ENCODE data around the gene GGNBP2. TPM values are rescaled to one million over a fixed set of nuclear protein-coding genes. Genes with fewer than 3 reads are reported as not detected.
A peak's percentile ranks its signal among the peaks of the same experiment; 100 is the strongest.

Gene GGNBP2
- total and polyA plus RNA-seq, 9 donors, result 45.1 to 92.1 (median 66.2) TPM

DNA sequence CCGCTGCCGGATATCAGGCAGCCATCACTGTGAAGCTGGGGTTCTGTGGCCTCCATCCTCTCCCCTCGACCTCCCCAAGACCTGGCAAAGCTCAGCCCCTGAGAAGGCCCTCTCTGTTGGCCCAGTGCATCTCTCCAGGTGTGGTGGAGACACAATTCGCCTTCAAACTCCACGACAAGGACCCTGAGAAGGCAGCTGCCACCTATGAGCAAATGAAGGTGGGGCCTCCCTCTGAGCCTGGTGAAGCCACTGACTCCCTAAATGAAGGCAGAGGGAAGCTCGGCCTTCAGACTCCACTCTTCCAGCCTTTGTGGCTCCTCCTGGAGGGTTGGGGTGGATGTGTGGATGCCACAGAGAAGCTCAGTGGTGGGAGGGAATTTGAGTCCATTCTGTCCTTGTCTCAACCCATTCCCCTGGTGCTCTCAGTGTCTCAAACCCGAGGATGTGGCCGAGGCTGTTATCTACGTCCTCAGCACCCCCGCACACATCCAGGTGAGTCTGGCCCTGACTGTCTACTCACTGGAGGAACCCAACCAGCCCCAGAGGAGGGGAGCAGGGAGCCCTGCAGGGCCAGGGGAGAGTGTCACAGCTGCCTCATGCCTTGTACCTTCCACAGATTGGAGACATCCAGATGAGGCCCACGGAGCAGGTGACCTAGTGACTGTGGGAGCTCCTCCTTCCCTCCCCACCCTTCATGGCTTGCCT is 55.0 kb downstream of the GGNBP2 start:
- H3K9me3 ChIP-seq, result no peaks in the 10 kb centered on the region
- no peak overlapping the region for H3K27ac ChIP-seq
- H3K36me3 ChIP-seq, result no peaks in the 10 kb centered on the region
- H3K4me3 ChIP-seq, result no peak overlapping the region
- 85 to 90% (median 87%) methylated on average over 11 of the region's 11 CpGs for WGBS, 3 donors
- TF ChIP-seq, protein P1, sequence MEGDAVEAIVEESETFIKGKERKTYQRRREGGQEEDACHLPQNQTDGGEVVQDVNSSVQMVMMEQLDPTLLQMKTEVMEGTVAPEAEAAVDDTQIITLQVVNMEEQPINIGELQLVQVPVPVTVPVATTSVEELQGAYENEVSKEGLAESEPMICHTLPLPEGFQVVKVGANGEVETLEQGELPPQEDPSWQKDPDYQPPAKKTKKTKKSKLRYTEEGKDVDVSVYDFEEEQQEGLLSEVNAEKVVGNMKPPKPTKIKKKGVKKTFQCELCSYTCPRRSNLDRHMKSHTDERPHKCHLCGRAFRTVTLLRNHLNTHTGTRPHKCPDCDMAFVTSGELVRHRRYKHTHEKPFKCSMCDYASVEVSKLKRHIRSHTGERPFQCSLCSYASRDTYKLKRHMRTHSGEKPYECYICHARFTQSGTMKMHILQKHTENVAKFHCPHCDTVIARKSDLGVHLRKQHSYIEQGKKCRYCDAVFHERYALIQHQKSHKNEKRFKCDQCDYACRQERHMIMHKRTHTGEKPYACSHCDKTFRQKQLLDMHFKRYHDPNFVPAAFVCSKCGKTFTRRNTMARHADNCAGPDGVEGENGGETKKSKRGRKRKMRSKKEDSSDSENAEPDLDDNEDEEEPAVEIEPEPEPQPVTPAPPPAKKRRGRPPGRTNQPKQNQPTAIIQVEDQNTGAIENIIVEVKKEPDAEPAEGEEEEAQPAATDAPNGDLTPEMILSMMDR (IDR thresholded peaks at IDR 0.05), result no peak
- TF ChIP-seq POLR2A (IDR thresholded peaks at IDR 0.05), result no peak
- no peak for TF ChIP-seq EP300 (IDR thresholded peaks at IDR 0.05)
- peaks cover 5% of the 10 kb centered on the region for H3K4me1 ChIP-seq (ENCODE audit: insufficient read depth)
- H3K27me3 ChIP-seq, result no peaks in the 10 kb centered on the region
- intact Hi-C loops (cut with DNase I), result no loop called here
- no peak for DNase-seq

DNA sequence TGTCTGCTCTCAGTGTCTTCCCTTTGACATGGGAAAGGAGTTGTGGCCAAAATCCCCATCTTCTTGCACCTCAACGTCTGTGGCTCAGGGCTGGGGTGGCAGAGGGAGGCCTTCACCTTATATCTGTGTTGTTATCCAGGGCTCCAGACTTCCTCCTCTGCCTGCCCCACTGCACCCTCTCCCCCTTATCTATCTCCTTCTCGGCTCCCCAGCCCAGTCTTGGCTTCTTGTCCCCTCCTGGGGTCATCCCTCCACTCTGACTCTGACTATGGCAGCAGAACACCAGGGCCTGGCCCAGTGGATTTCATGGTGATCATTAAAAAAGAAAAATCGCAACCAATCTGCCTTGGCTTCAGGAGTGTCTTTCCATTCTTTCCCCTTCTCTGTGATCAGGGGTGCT is 55.7 kb downstream of the GGNBP2 start:
- DNase-seq, result no peak
- no peak overlapping the region for H3K4me3 ChIP-seq
- H3K36me3 ChIP-seq, result no peaks in the 10 kb centered on the region
- H3K4me1 ChIP-seq (ENCODE audit: insufficient read depth), result peaks cover 5% of the 10 kb centered on the region
- TF ChIP-seq POLR2A (IDR thresholded peaks at IDR 0.05) (no peak), EP300 (IDR thresholded peaks at IDR 0.05) (no peak)
- TF ChIP-seq, protein P1 (IDR thresholded peaks at IDR 0.05), result no peak
- H3K27ac ChIP-seq, result peak overlapping the region in 1 of 2 donors; percentile 43
- 59 to 72% (median 66%) methylated on average over 3 of the region's 3 CpGs for WGBS, 3 donors
- no peaks in the 10 kb centered on the region for H3K9me3 ChIP-seq
- no peaks in the 10 kb centered on the region for H3K27me3 ChIP-seq
- intact Hi-C loops (cut with DNase I), result no loop called here

DNA sequence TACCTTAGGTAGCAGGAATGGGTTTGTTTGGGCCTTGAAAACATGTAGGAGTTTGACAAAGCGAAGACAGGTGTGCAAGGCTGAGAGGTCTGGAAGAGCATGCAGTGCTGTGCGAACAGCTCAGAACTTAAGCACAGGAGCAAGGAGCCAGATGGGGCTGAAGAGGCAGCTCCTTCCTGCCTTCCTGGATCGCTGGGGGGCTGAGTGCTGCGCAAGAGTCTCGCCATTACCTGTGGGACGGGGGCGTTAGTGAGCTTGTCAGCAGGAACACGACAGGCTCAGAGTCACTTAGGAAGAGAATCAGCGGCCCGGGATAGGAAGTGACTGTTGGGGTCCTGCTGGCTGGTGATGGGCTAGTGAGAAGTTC is 56.2 kb downstream of the GGNBP2 start:
- peak overlapping the region; percentile 80 for H3K4me3 ChIP-seq
- H3K4me1 ChIP-seq (ENCODE audit: insufficient read depth), result peaks cover 5% of the 10 kb centered on the region
- intact Hi-C loops (cut with DNase I), result no loop called here
- H3K9me3 ChIP-seq, result no peaks in the 10 kb centered on the region
- H3K27ac ChIP-seq, result peak overlapping the region; percentile 12 to 43
- DNase-seq, result peak in 1 of 5 donors; percentile 22
- no peak for TF ChIP-seq EP300 (IDR thresholded peaks at IDR 0.05)
- TF ChIP-seq, protein P1 (IDR thresholded peaks at IDR 0.05), result no peak
- TF ChIP-seq POLR2A (IDR thresholded peaks at IDR 0.05), result no peak
- WGBS, 3 donors, result 6 to 9% (median 8%) methylated on average over 10 of the region's 10 CpGs
- H3K36me3 ChIP-seq, result no peaks in the 10 kb centered on the region
- no peaks in the 10 kb centered on the region for H3K27me3 ChIP-seq

DNA sequence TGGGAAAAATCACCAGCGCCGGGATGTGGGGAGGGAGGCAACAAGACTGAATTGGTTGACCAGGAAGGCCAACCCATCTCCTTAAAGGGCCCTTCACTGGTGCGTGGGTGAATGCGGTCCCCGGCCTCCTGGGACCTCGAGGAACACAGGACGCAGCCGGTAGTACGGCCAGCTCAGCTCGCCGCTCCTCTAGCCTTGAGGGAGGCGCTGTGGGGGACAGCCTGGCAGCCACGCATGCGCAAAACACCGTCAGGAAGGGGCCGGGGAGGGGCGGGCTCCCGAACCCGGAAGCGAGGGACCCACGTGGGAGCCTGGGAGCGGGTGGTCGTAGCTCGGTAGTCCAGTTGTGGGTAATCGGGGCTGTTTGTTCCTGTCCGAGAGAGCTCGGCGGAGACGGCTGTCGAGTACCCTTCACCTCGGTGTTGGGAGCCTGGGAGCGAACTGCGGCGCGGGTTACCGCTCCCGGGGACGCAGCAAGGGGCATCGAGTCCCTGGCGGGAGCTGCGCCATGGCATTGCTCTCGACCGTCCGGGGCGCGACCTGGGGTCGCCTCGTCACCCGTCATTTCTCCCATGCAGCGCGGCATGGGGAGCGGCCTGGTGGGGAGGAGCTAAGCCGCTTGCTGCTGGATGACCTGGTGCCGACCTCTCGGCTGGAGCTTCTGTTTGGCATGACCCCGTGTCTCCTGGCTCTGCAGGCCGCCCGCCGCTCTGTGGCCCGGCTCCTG is 56.7 kb downstream of the GGNBP2 start, which contains the start of gene MRM1:
MRM1 (plus strand) TSS at position 281 of the 727 bp plus-strand sequence; CDS start at position 509, 228 bp downstream.
- 0% methylated on average over 46 to 60 of the region's 60 CpGs for WGBS, 3 donors
- no peak for TF ChIP-seq EP300 (IDR thresholded peaks at IDR 0.05)
- TF ChIP-seq, protein P1 (IDR thresholded peaks at IDR 0.05), result peak in 1 of 3 donors; percentile 15
- TF ChIP-seq POLR2A (IDR thresholded peaks at IDR 0.05), result peak; percentile 42
- Histone ChIP-seq H3K9me3 (no peaks in the 10 kb centered on the region), H3K36me3 (no peaks in the 10 kb centered on the region), H3K27me3 (no peaks in the 10 kb centered on the region), H3K4me1 (ENCODE audit: insufficient read depth) (peaks cover 5% of the 10 kb centered on the region), H3K4me3 (peak within 1 kb of the TSS; percentile 80), H3K27ac (peak within 1 kb of the TSS; percentile 12 to 43)
- peak; percentile 93 to 95 (median 94) for DNase-seq
- intact Hi-C loops (cut with DNase I), result no loop called here
